ENCODE results near the gene PPP1R13L.

Gene PPP1R13L

GRCh38 chr19:45331411-45331810, 73.5 kb downstream of the PPP1R13L start:
- in situ Hi-C loops (cut with HindIII; ENCODE audit: low pct_ligation_motif_present, low sequenced_read_pairs) = no loop called here
- DNase-seq = no peak
- no peak overlapping the region for H3K4me3 ChIP-seq (ENCODE audit: low read depth, low read length)
- H3K36me3 ChIP-seq (replicated peaks) = no peaks in the 10 kb centered on the region
- no peak overlapping the region for H3K27ac ChIP-seq
- no peaks in the 10 kb centered on the region for H3K27me3 ChIP-seq (replicated peaks)
- TF ChIP-seq CTCF (IDR thresholded peaks at IDR 0.05; ENCODE audit: low read depth, low read length, missing control alignments) = no peak
